NCI-H1694 treated with DMSO at 0.1 percent for 48 hours (cell line): ENCODE measurements around the gene ALPK1.
"Not testable (repeated sequence)": the region's sequence is repeated elsewhere in the genome, so short reads cannot be mapped to it uniquely, and the experiment has no call there.

Experiments used
- DNase-seq: peaks from one replicate; lab custom pipeline; 2025; lab: John Stamatoyannopoulos, UW

The ALPK1 gene

DNA sequence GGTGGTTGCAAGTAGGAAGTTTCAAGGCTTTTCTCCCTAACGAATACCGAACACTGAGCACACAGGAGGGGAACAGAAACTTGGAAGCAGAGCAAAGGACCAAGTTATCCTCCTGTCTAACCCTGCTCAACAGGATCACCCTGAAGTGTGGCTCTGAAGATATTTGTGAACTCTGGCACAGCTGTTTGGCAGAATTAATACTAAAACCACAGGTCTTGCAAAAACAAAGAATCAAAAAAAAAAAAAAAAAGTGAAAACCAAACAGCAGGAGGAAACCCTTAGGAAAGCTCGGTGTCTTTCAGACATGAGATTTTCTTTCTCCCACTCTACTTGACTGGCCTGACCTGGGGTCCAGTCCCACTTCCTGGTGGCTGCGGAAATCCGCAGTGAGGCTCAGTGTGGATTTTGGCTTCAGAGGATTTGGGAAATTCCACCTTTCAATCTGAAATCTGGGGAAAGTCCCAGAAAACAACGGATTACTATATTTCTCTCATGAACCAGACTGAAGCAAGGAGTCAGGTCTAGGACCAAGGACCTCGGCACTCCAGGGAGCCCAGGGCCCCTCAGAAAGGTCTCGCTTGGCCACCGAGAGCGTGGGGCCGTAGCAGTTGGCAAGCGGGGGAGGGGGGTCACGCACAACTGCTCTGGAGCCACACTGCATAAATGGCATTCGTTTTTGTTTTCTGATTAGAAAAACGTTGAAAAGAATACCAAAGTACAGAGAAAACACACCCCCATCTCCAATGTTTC is 12.3 kb upstream of the ALPK1 start:
- no peak for DNase-seq

DNA sequence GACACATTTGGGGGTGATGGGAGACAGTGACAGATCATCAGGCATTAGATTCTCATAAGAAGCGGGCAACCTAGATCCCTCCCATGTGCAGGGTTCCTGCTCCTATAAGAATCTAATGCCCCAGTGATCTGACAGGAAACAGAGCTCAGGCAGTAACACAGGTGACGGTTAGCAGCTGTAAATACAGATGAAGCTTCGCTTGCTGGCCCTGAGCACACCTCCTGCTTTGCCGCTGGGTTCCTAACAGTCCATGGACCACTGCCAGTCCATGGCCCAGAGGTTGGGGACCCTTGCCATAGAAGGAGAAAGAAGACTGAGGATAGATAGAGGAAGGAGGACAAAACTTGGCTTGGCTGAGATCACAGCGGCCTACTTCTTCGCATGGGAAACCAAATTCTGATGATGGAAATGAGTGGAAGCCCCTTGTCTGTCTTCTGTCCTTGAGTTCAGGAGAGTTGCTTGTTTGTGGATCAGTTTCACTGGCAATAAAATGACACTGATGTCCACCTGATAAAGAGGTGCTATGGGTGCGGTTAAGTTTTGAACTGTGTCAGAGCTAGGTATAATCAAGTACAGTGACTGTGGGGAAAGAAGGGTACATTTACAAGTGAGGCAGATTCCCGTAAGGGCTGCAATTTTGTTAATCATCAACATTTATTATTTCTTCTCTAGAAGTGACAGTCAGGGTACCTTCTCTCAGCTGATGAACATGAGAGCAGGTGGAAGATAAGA is 9.7 kb upstream of the ALPK1 start:
- DNase-seq: no peak

DNA sequence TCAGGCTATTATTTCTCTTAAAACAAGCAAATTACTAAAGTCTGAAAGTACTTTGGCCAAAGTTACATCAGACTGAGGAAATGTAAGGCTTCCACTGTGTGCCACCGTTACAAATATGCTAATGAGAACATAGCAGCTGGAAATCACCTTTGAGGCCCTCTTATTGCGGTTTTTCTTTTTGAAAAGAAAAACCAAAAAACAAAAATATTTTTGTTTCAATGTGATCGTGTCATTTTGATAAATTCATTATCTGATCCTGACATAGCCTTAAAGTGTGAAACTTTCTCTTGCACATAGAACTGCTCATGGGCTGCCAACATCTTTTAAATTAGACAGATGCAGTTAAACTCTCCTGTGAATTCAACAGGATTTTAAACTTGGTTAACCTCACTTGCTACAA is 8.7 kb upstream of the ALPK1 start:
- DNase-seq: no peak

DNA sequence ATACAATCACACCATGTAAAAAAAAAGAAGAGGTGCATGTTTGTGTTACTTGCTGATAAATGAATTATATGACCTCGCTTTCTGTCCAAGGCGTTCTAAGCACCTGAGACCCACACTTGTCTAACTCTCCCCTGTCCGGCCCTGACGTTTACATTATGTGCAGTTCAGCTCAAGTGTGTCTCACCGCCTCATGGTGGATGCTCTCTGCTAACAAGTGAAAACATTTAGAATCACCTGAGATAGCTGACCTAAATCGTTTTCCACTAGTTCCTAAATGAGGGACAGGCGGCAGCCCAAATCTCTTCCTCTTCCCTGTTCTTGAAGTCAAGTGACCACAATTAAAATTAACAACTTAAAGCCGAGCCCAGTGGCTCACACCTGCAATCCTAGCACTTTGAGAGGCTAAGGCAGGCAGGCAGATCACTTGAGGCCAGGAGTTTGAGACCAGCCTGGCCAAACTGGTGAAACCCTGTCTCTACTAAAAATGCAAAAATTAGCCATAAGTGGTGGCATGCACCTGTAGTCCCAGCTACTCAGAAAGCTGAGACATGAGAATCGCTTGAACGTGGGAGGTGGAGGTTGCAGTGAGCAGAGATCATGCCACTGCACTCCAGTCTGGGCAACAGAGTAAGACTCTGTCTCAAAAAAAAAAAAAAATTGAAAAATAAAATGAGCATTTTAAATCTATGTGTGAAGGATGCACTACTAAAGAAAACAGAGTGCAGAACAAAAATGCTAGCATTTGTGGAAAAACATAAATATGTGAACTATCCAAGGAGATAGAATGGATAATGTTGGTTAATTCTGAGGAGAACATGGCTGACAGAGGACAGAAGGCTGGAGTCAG is 7.5 kb upstream of the ALPK1 start:
- DNase-seq: no peak

DNA sequence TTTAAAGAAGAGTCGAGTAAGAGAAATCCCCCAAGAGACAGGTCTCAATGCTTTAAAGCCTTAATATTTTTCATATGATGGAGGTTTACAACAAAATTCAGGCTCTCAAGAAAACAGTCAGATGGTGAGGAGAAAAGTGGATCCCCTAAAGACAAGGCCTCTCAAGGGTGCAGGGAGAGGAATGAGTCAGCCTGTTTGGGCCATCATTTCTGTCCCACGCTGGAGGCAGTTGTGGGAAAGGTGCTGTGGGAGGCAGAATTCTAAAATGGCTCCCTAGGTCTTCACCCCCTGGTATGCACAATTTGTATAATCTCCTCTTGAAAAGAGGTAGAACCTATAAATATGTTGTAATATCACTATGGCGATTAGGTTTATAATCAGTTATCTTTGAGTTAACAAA is 6.8 kb upstream of the ALPK1 start:
- DNase-seq: no peak

DNA sequence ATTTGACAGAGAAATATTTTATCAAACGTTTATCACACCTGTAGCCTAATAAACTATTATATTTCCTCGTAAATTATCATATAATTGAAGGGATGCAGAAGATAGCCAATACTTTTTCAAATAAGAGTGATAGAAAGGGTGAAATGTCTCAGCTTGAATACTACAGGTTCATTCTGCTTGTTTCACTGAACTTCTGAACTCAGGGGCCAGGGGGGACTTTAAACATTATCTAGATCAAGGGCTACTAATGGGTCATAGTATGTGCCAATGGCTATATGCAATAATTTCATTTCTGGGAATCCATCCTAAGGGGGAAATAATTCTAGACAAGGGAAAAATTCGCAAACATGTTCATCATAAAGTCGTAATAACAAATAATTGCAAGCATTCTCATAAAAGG is 2.6 kb downstream of the ALPK1 start:
- no peak for DNase-seq

DNA sequence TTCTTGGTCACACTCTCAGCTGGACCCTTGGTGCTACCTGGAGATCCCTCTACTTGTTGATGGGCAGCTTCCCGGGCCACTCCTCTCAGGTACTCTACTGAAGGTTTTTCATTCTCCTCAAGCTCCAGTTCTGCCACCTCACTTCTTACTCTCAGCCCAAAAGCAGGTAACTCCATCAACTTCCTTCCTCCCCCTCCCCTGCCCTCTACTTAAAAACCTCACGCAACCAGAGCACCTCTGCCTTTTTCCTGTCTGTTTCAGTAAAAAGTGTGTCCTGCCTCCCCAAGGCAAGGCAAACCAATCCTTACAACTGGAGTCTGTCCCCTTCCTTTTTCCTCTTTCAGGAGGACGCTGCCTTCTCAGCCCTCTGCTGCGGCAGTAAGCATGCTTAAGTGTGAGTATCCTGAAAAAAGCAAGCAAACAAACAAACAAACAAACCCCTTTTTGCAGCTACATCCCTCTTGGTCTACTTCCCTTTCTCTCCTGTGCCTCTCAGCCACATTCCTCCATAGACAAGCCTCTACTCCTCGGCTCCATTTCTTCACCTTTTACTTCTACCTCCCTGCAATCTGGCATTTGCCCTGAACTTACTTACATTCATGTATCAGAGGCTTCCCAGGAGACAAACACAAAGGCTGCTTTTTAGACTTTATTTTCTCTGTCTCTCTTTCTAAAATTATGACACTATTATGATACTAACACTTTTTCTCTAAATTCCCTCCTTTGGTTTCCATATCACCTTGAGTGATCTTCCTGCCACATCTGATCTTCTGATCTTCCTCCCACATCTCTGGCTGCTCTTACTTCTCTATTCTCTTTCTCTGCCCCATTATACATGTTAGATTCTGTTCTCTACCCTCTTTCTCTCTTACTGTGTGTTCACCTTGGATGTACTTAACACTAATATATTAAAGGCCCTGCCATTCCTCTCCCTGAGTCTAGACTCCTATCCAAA is 5.4 kb downstream of the ALPK1 start:
- no peak for DNase-seq

DNA sequence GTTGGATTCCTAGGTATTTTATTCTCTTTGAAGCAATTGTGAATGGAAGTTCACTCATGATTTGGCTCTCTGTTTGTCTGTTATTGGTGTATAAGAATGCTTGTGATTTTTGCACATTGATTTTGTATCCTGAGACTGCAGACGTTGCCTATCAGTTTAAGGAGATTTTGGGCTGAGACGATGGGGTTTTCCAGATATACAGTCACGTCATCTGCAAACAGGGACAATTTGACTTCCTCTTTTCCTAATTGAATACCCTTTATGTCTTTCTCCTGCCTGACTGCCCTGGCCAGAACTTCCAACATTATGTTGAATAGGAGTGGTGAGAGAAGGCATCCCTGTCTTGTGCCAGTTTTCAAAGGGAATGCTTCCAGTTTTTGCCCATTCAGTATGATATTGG is 8.3 kb downstream of the ALPK1 start:
- not testable (repeated sequence) for DNase-seq

DNA sequence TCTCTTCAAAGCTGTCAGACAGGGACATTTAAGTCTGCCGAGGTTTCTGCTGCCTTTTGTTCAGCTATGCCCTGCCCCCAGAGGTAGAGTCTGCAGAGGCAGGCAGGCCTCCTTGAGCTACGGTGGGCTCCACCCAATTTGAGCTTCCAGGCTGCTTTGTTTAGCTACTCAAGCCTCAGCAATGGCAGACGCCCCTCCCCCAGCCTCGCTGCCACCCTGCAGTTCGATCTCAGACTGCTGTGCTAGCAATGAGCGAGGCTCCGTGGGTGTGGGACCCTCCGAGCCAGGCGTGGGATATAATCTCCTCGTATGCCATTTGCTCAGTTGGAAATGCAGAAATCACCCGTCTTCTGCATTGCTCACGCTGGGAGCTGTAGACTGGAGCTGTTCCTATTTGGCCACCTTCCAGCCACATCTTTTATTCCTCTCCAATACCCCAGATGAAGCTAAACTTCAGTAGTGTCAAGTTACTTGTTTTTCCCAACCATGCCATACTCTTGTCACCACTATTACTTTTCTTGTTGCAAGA is 12.2 kb downstream of the ALPK1 start:
- DNase-seq: not testable (repeated sequence)

DNA sequence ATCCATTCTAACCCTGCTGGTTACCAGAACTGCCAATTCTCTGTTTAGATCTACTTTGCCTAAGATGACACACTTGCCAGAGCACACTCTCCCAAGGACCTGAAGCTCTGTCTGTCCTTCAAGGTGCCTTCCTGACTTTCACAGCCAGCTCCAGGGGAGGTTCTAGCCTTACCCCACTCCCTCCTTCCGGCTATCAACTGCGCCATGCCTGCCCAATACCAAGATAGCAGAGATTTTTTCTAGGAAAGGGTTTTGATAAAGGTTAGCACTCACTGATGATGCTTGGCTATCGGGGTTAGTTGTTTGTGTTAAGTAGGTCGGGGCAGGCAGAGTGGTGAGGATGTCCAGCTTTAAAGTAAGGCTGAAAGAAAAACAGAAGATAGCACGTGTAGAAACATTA is 14.3 kb downstream of the ALPK1 start:
- no peak for DNase-seq

DNA sequence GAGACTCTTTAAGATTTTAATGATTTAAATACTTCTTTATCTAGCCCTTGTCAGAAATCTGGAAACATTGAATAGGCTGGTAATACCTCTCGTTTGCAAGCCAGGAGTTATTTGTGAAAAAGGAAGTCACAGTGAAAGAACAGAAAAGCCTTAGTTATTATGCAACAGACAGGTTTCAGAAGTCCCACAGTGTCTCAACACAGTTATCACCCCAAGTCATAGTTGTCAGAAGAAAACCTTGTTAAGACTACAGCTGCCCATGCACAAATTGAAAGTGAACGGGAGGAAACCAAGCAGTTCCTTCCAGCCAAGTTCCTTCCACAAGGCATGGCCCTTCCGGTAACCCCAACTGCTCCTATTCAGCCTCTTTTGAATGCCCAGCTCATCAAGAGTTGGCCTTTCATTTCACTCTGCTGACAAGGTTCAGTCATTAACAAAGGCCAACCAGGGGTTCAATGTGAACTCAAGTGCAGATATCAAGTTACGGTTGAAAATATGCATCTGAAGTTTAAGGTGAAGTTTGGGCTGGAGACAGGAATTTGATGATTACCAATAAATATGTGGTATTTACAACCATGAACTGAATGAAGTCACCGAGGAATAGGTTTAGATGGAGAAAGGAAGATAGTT is 15.6 kb downstream of the ALPK1 start:
- no peak for DNase-seq

DNA sequence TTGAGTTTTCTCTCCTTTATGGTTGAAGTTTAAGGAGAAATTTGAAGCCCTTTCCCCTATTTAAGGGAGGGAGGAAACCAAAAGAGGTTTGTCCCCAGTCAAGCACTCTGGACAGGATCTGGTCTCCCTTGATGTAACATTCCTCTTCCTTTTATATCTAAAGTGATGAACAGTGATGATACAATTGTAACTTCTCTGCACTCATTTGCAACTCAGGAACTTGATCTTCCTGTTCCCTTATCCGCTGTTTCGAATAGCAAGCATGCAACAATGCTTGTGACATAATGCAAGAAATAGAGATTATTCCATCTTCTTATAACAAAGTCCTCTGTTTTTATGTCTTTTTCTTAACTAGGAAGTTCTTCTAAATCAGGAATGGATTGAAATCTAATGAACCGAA is 18.3 kb downstream of the ALPK1 start:
- no peak for DNase-seq

DNA sequence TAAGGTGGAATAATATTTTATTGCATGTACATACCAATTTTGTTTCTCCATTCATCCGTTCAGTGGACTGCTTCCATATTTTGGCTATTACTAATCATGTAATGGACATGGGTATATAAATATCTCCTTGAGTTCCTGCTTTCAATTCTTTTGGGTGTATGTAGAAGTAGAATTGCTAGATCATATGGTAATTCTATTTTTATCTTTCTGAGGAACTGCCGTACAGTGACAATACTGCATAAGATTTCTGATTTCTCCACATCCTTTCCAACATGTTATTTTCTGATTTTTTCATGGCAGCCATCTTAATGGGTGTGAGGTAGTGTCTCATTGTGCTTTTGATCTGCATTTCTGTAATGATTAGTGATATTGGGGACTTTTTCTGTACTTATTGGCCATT is 19.2 kb downstream of the ALPK1 start:
- no peak for DNase-seq

DNA sequence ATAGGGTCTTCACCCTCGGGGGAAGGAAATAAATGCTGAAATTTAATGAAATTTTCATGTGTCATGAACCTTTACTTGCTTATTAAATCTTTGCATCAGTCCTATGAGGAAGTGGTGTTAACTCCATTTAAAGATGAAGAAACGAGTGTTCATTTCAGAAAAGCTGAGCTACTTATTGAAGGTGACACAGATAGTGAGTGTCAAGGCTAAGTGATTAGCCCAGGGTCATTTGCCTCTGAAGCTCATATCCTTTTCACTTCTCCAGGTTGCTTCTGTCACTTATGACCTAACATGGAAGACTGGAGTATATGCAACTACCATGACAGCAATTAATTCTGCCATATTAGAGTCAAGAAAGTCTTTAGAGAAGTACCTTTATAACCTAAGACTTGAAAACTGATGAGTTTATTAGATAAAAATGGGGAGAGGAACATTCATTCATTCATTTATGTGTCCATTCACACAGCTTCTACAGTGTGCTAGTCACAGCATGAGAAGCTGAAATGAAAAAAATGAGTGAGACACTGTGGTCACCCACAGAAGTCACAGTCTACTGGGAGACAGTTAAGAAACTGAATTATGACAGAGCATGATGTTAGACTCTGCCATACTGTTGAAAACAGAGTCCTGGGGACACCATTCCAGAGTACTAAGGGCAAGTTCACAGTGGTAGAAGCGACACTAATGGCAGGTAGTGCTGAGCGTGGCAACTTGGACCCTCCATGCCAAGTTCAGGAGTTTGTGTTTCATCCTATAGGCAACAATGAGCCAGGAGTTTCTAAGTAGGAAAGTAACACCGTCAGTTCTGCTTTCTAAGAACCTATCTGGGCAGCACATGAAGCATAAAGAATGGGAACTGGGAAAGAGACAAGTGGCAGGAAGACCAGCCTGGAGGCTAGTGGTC is 21.3 kb downstream of the ALPK1 start:
- no peak for DNase-seq

DNA sequence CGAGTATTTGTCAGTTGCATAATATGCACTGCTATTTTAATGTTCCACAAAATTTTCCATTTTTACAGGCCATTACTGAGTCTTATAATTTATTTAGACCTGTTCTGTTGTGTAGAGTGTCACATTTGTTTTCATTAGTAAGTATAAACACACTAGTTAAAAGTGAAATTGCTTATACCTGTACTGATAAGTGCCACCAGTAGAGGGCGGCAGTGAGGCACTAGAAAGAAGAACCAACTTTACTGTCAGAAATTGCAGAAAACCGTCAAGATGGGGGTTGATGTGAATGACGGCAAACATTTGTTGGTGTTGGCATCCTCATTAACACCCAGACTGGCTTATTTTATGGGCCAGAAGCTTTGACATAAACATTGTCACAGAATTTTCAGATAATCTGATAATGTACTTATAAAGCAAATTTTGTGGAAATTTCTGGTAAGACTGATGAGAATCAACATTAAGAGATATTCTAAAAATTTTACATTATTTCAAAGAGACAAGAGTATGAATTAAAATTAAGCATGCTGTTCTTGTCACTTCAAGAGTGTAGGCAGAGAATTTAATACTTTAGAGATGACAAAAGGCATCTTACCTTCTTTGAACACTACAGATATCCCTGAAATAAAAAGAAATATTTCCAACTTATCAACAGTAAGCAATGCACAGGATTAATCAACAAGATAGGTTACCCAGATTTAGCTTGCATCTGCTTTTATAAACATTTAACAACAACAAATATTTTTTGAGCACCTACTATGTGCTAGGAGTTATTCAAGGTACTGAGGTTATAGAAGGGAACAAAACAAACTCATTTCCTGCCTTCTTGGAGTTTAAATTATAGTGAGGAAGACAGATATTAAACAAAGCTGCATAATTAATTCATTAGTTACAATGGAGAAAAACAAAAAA is 24.9 kb downstream of the ALPK1 start:
- peak; percentile 68 for DNase-seq

DNA sequence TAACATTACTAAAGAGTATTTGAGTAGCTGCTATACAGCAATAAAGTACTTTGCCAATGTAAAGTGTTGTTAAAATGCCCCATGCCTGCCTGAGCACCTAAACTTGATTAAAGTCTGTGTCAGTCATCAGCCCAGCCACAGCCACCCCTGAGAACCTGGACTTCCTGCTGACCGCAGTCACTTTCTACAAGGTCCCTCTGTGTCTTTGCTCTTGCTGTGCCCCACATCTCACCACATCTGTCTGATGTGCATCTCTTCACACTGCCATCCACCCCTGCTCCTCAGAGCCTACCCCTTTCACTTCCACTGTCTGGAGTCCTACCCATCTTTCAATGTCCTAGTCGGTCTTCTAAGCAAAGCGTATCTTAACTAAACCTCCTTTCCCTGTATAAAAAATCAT is 25.7 kb downstream of the ALPK1 start:
- DNase-seq: no peak

DNA sequence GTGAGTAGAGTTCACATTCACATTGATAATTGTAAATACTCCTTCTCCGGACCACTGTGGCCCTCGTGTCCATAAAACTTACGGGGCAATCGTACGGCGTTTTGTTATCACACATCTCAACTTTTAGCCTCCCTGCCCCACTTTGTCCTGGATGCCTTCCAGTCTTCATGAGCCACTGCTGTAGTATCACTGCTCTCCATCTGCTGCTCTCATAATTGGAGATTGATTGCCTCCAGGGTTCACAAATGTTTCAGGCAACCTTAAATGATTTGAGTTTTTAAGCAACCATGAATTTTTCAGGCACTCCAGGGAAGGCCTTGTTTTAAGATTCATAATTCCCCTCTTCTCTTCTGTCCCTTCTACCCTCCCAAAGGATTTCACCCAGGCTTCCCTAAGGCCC is 28.4 kb downstream of the ALPK1 start:
- peak; percentile 63 for DNase-seq

DNA sequence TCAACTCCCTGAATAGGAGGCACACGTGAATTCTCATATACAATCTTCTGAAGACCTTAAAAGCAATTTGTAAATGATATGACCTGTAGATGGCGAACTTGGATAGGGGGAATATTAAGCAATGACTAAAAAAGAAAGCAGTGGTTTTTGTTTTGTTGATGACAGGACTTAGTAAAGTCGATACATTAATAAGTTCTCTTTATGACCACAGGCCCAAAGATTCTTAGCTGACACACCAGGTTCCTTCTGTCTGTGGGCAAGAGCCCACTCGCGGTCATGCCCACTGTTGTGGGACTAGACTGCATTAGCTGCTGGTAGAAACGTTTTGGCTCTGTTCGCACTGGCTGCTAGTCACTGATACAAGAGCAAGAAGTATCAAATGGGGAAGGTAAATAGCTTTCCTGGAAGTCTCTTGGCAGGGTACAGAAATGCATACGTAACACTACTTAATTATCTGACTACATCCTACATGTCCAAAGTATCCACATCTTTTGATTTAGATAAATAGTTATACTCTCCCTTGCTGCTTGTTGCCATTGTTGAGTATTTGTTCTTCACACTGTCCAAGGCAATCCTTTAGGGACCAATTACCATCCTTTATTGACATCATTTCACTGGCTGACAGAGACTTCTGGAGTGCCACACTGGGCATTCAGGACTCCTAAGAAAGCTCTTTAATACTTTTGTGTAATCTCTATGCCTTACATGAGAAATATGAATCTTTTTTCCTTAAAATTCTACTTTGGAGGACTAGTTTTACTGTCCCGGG is 31.0 kb downstream of the ALPK1 start:
- peak; percentile 90 for DNase-seq
